ENCODE results near the gene GASK1B. TPM values are rescaled to one million over a fixed set of nuclear protein-coding genes. Genes with fewer than 3 reads are reported as not detected.

Gene GASK1B
- total RNA-seq, 4 donors from 2014 or later, result 7.9 to 22.5 (median 14.1) TPM

DNA sequence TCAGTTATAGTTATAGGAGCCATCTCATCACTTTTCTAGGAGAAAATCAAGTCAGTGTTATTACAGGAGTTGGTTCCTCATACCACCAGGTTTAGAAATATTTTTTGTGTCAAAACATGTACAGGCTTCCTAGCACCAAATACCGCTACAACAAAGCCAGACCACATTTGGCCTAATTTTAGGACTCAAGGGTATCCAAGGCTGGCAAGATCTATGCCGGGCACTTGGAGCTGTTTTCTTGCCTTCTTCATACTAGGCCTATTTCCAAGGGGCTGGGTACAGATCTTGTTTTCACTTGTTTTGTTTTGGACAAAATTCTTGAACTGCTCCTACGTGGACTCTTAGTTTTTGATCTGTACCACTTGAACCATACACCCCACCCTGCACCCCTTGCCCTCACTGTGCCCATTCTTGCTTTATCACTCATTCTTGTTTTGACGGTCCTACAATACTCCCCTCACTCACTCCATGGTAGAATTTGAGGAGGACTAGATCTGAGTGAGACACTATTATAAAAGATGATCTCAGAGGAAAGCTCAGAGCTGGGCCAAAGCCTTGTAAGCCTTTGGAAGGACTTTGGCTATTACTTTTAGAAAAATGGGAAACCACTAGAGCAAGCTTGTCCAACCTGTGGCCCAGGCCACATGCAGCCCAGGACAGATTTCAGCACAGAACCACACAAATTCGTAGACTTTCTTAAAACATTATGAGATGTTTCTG is 19.8 kb upstream of the GASK1B start:
- H3K27me3 ChIP-seq, result no peaks in the 10 kb centered on the region
- no peak overlapping the region for H3K27ac ChIP-seq
- TF ChIP-seq EP300 (IDR thresholded peaks at IDR 0.05; ENCODE audit: low read depth) (no peak), POLR2AphosphoS5 (IDR thresholded peaks at IDR 0.05) (no peak), POLR2A (IDR thresholded peaks at IDR 0.05) (no peak)
- TF ChIP-seq, protein P1, sequence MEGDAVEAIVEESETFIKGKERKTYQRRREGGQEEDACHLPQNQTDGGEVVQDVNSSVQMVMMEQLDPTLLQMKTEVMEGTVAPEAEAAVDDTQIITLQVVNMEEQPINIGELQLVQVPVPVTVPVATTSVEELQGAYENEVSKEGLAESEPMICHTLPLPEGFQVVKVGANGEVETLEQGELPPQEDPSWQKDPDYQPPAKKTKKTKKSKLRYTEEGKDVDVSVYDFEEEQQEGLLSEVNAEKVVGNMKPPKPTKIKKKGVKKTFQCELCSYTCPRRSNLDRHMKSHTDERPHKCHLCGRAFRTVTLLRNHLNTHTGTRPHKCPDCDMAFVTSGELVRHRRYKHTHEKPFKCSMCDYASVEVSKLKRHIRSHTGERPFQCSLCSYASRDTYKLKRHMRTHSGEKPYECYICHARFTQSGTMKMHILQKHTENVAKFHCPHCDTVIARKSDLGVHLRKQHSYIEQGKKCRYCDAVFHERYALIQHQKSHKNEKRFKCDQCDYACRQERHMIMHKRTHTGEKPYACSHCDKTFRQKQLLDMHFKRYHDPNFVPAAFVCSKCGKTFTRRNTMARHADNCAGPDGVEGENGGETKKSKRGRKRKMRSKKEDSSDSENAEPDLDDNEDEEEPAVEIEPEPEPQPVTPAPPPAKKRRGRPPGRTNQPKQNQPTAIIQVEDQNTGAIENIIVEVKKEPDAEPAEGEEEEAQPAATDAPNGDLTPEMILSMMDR (IDR thresholded peaks at IDR 0.05), result no peak
- 80 to 89% methylated on average over 2 to 5 of the region's 5 CpGs for WGBS, 2 donors (ENCODE audit: low coverage in 1 of 2)
- intact Hi-C loops (cut with DNase I; ENCODE audit: low total_unique reads) (no loop called here), in situ Hi-C loops (cut with MboI; ENCODE audit: low pct_ligation_motif_present in 1 of 4, low pct_unique_long_range_greater_than_20kb in 1 of 4, low sequenced_read_pairs in 3 of 4) (no loop called here)
- no peak for DNase-seq
- no peaks in the 10 kb centered on the region for H3K36me3 ChIP-seq
- no peaks in the 10 kb centered on the region for H3K9me3 ChIP-seq
- H3K4me1 ChIP-seq, result no peaks in the 10 kb centered on the region
- H3K4me3 ChIP-seq, result no peak overlapping the region

DNA sequence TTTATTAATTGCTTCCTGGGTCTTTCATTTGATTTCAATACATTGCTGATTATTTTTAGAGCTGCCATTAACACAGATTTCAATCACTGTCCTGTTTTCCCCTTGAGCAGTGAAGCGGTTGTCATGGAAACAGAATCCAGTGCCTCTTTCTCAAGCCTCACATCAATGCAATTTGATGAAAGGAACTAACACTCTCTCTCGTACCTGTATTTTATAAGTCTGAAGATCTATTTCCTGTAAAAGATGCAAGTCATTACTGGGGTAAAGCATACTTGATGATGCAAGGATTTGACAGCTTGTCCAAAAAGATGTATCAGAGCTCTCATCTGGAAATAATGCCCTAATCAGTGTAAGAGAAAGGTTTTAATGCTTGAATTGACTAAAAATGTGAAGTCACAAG is 17.9 kb upstream of the GASK1B start:
- Histone ChIP-seq H3K27me3 (no peaks in the 10 kb centered on the region), H3K4me1 (no peaks in the 10 kb centered on the region), H3K9me3 (no peaks in the 10 kb centered on the region), H3K27ac (no peak overlapping the region), H3K36me3 (no peaks in the 10 kb centered on the region), H3K4me3 (no peak overlapping the region)
- TF ChIP-seq POLR2A (IDR thresholded peaks at IDR 0.05) (no peak), EP300 (IDR thresholded peaks at IDR 0.05; ENCODE audit: low read depth) (no peak), POLR2AphosphoS5 (IDR thresholded peaks at IDR 0.05) (no peak)
- TF ChIP-seq, protein P1 (IDR thresholded peaks at IDR 0.05), result no peak
- DNase-seq, result no peak
- in situ Hi-C loops (cut with MboI; ENCODE audit: low pct_ligation_motif_present in 1 of 4, low pct_unique_long_range_greater_than_20kb in 1 of 4, low sequenced_read_pairs in 3 of 4), result no loop called here
- intact Hi-C loops (cut with DNase I; ENCODE audit: low total_unique reads), result no loop called here
- 73 to 74% methylated on average over 2 of the region's 2 CpGs for WGBS, 2 donors (ENCODE audit: low coverage in 1 of 2)

DNA sequence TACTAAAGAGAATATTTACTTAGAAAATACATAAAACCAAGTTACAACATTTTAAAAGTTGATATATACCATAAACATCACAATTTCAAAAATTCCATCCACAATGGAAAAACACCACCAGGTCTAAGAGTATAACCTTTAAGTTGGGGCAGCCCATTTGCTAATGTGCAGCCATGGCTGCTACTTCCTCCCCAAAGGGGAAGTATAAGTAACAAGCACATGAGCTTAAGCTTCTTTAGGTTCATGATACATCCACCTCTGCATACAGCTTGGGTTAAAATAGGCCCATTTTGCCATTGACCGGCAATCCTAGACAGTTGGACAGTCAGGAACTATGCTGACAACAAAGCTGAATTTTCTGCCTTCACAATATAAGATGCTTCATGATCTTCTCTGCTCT is 16.6 kb upstream of the GASK1B start:
- Histone ChIP-seq H3K27ac (no peak overlapping the region), H3K9me3 (no peaks in the 10 kb centered on the region), H3K4me3 (no peak overlapping the region), H3K27me3 (no peaks in the 10 kb centered on the region), H3K36me3 (no peaks in the 10 kb centered on the region), H3K4me1 (no peaks in the 10 kb centered on the region)
- in situ Hi-C loops (cut with MboI; ENCODE audit: low pct_ligation_motif_present in 1 of 4, low pct_unique_long_range_greater_than_20kb in 1 of 4, low sequenced_read_pairs in 3 of 4), result loop anchor here in 1 of 4 donors (10.0 kb wide), 1 partner anchor 65 kb away; no protein-coding TSS in a partner anchor
- WGBS, 2 donors (ENCODE audit: low coverage in 1 of 2), result 89 to 90% methylated on average over 1 of the region's 1 CpG
- no peak for DNase-seq
- TF ChIP-seq EP300 (IDR thresholded peaks at IDR 0.05; ENCODE audit: low read depth) (no peak), POLR2A (IDR thresholded peaks at IDR 0.05) (no peak)
- TF ChIP-seq, protein P1 (IDR thresholded peaks at IDR 0.05), result no peak
- intact Hi-C loops (cut with DNase I; ENCODE audit: low total_unique reads), result no loop called here

DNA sequence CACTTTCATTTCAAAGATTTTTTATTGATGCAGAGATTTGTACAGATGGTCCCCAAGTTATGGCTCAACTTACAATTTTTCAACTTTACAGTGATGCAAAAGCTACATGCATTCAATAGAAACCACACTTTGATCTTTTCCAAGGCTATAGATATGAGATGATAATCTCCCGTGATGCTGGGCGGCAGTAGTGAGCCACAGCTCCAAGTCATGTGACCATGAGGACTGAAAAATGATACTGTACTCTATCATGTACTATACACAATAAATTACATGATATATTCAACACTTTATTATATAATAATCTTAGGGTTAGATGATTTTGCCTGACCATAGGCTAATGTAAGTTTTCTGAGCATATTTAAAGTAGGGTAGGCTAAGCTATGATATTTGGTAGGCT is 14.0 kb upstream of the GASK1B start:
- TF ChIP-seq POLR2AphosphoS5 (IDR thresholded peaks at IDR 0.05) (no peak), POLR2A (IDR thresholded peaks at IDR 0.05) (no peak), EP300 (IDR thresholded peaks at IDR 0.05; ENCODE audit: low read depth) (no peak)
- TF ChIP-seq, protein P1 (IDR thresholded peaks at IDR 0.05), result no peak
- Histone ChIP-seq H3K36me3 (no peaks in the 10 kb centered on the region), H3K4me1 (no peaks in the 10 kb centered on the region), H3K9me3 (no peaks in the 10 kb centered on the region), H3K27ac (no peak overlapping the region), H3K27me3 (no peaks in the 10 kb centered on the region), H3K4me3 (no peak overlapping the region)
- 65 to 70% methylated on average over 2 of the region's 2 CpGs for WGBS, 2 donors (ENCODE audit: low coverage in 1 of 2)
- intact Hi-C loops (cut with DNase I; ENCODE audit: low total_unique reads) (no loop called here), in situ Hi-C loops (cut with MboI; ENCODE audit: low pct_ligation_motif_present in 1 of 4, low pct_unique_long_range_greater_than_20kb in 1 of 4, low sequenced_read_pairs in 3 of 4) (loop anchor here in 1 of 4 donors (10.0 kb wide), 1 partner anchor 68 kb away; no protein-coding TSS in a partner anchor)
- no peak for DNase-seq
